ENCODE measurements around the gene SGCG. TPM values are rescaled to one million over a fixed set of nuclear protein-coding genes. Genes with fewer than 3 reads are reported as not detected.

The SGCG gene
- total RNA-seq, 1 donor from 2014 or later = 3.2 TPM

DNA sequence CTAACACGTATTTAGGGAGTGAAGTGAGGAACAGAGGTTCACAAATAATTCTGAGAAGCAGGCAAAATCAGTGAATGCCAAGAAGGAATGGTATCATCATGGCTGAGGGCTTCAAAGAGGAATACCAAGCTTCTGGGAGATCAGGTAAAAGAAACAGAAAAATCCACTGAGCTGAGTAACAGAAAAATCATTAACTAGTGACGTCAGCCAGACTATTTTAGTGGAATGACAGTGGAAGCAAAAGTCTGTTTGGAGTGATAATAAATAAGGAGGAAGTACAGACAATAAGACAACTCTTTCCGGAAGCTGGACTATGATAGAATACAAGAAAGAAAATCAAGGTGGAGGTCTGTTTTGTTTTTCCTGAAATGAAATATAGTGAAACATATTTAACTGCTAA, 169.2 kb downstream of the SGCG start:
- Histone ChIP-seq H3K9me3 (no peaks in the 10 kb centered on the region), H3K4me1 (no peaks in the 10 kb centered on the region), H3K27ac (no peak overlapping the region), H3K4me3 (no peak overlapping the region), H3K27me3 (ENCODE audit: low read depth) (no peaks in the 10 kb centered on the region), H3K36me3 (peaks cover 31% of the 10 kb centered on the region)
- ATAC-seq (no peak), DNase-seq (no peak)
- TF ChIP-seq, protein P1, sequence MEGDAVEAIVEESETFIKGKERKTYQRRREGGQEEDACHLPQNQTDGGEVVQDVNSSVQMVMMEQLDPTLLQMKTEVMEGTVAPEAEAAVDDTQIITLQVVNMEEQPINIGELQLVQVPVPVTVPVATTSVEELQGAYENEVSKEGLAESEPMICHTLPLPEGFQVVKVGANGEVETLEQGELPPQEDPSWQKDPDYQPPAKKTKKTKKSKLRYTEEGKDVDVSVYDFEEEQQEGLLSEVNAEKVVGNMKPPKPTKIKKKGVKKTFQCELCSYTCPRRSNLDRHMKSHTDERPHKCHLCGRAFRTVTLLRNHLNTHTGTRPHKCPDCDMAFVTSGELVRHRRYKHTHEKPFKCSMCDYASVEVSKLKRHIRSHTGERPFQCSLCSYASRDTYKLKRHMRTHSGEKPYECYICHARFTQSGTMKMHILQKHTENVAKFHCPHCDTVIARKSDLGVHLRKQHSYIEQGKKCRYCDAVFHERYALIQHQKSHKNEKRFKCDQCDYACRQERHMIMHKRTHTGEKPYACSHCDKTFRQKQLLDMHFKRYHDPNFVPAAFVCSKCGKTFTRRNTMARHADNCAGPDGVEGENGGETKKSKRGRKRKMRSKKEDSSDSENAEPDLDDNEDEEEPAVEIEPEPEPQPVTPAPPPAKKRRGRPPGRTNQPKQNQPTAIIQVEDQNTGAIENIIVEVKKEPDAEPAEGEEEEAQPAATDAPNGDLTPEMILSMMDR (IDR thresholded peaks at IDR 0.05) = no peak
- intact Hi-C loops (cut with DNase I) = no loop called here

DNA sequence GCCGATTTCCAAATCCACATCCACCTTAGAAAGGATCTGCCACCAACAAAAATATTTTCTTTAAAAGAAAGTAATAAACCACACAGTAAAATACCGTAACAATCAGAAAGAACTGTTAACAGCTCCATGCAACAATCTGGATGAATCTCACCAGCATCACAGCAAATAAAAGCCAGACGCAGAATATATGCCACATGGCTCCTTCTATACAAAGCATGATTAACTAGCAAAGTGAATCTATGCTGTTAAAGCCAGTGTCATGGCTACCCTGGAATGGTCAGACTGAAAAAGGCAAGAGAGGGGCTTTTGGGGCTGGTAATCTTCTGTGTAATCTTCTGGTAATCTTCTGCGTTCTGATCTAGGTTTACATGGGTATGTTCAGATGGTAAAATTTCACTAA, 171.4 kb downstream of the SGCG start:
- H3K36me3 ChIP-seq = peaks cover 43% of the 10 kb centered on the region
- TF ChIP-seq, protein P1 (IDR thresholded peaks at IDR 0.05) = no peak
- no peaks in the 10 kb centered on the region for H3K4me1 ChIP-seq
- no peak for DNase-seq
- no peak overlapping the region for H3K27ac ChIP-seq
- ATAC-seq = no peak
- no peaks in the 10 kb centered on the region for H3K27me3 ChIP-seq (ENCODE audit: low read depth)
- no peaks in the 10 kb centered on the region for H3K9me3 ChIP-seq
- no peak overlapping the region for H3K4me3 ChIP-seq
- intact Hi-C loops (cut with DNase I) = no loop called here

DNA sequence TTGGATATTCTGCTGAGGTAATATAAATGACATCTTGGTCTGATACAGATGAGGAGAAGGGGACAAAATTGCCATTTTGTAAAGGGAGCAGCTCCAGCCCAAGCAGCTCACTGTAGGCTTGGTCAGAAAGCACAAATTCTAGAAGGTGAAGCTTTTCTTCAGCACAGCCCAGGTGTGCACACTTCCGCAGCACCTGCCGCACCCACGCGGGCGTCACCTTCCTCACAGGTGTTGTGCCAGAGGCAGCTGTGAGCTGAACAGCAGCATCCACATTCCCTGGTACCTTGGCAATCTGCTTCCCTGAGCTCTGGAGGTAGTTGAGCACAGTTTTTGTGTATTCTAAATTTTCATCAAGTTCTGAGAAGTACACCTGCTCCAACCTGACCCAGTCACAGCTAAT, 173.7 kb downstream of the SGCG start:
- Histone ChIP-seq H3K27ac (no peak overlapping the region), H3K4me3 (no peak overlapping the region), H3K27me3 (ENCODE audit: low read depth) (no peaks in the 10 kb centered on the region), H3K9me3 (no peaks in the 10 kb centered on the region), H3K36me3 (peaks cover 47% of the 10 kb centered on the region), H3K4me1 (no peaks in the 10 kb centered on the region)
- intact Hi-C loops (cut with DNase I) = no loop called here
- no peak for ATAC-seq
- TF ChIP-seq, protein P1 (IDR thresholded peaks at IDR 0.05) = no peak
- no peak for DNase-seq

DNA sequence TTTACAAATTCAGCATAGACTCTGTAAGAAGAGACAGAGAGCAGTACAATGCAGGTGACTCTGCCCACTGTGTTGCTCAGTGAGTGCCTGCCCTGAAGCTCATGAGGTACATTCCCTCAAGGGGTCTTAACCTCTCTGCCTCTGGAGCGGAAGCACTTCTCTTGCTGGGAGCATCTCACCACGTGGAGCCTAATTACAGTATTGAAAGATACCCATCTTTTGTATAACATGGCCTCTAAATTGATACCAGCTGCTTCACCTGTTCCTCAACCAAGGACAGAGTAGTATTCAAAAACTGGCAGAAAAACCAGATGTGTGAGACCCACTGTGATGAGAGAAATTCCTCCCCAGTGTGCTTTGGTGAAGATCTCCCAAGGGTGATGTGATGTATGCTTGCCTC, 175.6 kb downstream of the SGCG start:
- no peaks in the 10 kb centered on the region for H3K4me1 ChIP-seq
- intact Hi-C loops (cut with DNase I) = no loop called here
- DNase-seq (no peak), ATAC-seq (no peak)
- TF ChIP-seq, protein P1 (IDR thresholded peaks at IDR 0.05) = no peak
- H3K4me3 ChIP-seq = no peak overlapping the region
- H3K27ac ChIP-seq = no peak overlapping the region
- H3K27me3 ChIP-seq (ENCODE audit: low read depth) = no peaks in the 10 kb centered on the region
- peaks cover 49% of the 10 kb centered on the region for H3K36me3 ChIP-seq
- no peaks in the 10 kb centered on the region for H3K9me3 ChIP-seq

DNA sequence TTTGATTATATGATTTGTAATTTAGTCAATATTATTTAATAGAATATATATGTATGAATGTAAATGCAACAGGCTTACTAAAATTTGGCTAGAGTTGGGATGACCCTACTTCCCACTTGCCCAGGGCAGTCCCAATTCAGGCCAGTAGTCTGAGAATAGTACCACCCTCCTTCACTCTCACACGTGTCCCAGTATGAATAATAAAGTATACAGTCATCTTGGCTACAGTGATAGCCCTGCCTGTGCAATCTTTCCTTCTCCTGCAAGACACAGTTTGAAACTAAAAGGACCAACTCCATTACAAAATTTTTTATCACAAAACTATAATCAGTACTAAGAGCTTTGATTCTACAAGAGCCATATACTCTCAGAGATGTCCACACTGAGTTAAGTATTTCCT, 176.6 kb downstream of the SGCG start:
- ATAC-seq (no peak), DNase-seq (no peak)
- Histone ChIP-seq H3K27me3 (ENCODE audit: low read depth) (no peaks in the 10 kb centered on the region), H3K4me1 (no peaks in the 10 kb centered on the region), H3K27ac (no peak overlapping the region), H3K4me3 (no peak overlapping the region), H3K9me3 (no peaks in the 10 kb centered on the region), H3K36me3 (peaks cover 52% of the 10 kb centered on the region)
- TF ChIP-seq, protein P1 (IDR thresholded peaks at IDR 0.05) = no peak
- intact Hi-C loops (cut with DNase I) = no loop called here

DNA sequence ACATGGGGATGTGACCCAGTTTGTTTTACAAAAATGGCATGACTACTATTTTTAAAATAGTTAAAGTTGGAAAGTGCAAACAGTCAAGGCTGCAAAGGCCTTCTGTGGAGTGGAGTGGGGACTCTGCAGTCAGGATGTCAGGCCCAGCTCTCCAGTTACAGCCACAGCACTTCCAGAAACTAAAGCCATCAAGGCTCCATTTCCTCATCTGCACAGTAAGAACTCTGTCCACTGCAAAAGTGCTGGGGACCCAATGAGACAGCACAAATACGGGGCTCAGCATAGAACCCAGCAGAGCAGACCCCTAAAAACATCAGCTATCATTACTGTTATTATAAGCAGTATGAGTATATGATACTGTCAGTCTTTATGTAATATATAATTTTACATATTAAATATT, 179.1 kb downstream of the SGCG start:
- Histone ChIP-seq H3K27me3 (ENCODE audit: low read depth) (no peaks in the 10 kb centered on the region), H3K9me3 (no peaks in the 10 kb centered on the region), H3K4me1 (no peaks in the 10 kb centered on the region), H3K27ac (no peak overlapping the region), H3K36me3 (peaks cover 62% of the 10 kb centered on the region), H3K4me3 (no peak overlapping the region)
- DNase-seq (no peak), ATAC-seq (no peak)
- TF ChIP-seq, protein P1 (IDR thresholded peaks at IDR 0.05) = no peak
- intact Hi-C loops (cut with DNase I) = no loop called here

Data from lower lobe of right lung (tissue), 2 donors.